ENCODE measurements around the gene ENDOU.

ENDOU gene, protein sequence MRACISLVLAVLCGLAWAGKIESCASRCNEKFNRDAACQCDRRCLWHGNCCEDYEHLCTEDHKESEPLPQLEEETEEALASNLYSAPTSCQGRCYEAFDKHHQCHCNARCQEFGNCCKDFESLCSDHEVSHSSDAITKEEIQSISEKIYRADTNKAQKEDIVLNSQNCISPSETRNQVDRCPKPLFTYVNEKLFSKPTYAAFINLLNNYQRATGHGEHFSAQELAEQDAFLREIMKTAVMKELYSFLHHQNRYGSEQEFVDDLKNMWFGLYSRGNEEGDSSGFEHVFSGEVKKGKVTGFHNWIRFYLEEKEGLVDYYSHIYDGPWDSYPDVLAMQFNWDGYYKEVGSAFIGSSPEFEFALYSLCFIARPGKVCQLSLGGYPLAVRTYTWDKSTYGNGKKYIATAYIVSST

DNA sequence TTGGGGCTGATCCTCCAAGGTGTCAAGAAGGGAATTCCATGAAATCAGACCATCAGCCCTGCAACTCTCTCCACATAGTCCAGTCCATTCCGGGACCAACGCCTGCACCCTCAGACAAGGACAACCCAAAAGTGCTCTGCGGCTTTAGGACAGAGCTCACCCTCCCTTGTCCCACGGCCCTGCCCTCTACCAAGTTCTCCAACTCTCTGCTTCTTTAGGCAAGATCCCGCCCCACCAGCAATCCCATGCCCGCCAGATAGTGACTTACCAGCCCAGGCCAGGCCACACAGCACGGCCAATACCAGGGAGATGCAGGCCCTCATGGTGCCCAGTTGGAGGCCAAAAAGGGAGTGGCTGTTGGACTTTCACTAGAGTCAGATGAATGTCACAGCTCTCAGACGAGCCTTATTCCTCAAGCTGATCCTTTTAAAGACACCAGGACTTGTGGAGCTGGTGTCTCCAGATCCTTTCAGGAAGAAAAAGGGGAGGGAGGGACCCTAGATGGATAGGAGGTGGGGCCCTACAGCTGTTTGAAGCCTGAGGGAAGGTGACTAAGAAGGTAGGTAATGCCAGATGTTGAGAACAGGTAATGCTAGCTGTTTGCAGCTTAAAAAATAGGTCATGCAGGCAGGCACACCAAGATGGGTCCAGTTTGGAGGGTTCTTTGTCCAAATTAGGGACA lies at the start of gene ENDOU:
Gene ENDOU (minus strand): TSS at position 400 of the 682 bp plus-strand sequence. CDS start 77 bp downstream, at position 323.
- DNase-seq (ENCODE audit: low read depth in 2 of 2), result no peak

DNA sequence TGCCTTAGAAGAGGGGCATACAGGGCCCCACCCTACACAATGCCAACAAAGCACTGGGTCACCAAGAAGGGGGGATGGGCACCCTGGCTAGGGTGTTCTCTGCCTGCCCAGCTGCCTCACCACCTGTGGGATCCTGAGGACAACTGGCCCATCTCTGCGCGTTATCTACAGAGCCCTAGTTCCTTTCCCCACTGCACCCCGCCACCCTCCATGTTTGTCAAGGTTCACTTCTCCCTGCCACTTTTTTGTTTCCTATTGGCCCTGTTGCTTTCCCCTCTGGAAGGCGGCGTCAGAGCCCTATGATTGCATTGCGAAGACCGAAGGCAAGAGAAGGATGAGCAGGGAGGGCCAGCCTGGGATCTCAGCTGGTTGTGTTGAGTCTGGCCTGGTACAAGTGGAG lies 49.4 kb upstream of the ENDOU start:
- DNase-seq (ENCODE audit: low read depth in 2 of 2), result no peak

- no peak for DNase-seq (ENCODE audit: low read depth in 2 of 2)
Measured at GRCh38 chr12:47773858-47774580, 48.7 kb upstream of the ENDOU start.

- peak; percentile 46 to 51 for DNase-seq (ENCODE audit: low read depth in 2 of 2)
Measured at GRCh38 chr12:47773062-47773857, 48.0 kb upstream of the ENDOU start, which contains the start of gene SLC48A1. TSS of gene SLC48A1 (plus strand) at chr12:47773238. CDS start at chr12:47773305, 67 bp downstream.

DNA sequence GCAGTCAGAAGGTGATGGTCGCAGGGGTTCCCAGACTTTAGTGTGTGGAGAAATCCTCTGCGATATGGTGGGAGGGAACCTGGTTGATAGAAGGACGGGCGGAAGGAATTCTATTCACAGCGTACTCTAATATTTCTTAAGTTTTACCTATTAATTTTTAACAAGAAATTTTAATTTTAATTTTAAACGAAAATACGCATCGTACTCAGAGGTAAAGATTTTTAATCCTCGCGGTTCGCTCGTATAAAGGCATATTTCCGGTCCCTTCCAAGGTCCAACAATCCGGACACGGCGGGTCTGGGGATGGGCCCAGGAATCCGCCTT lies 47.4 kb upstream of the ENDOU start:
- no peak for DNase-seq (ENCODE audit: low read depth in 2 of 2)

DNA sequence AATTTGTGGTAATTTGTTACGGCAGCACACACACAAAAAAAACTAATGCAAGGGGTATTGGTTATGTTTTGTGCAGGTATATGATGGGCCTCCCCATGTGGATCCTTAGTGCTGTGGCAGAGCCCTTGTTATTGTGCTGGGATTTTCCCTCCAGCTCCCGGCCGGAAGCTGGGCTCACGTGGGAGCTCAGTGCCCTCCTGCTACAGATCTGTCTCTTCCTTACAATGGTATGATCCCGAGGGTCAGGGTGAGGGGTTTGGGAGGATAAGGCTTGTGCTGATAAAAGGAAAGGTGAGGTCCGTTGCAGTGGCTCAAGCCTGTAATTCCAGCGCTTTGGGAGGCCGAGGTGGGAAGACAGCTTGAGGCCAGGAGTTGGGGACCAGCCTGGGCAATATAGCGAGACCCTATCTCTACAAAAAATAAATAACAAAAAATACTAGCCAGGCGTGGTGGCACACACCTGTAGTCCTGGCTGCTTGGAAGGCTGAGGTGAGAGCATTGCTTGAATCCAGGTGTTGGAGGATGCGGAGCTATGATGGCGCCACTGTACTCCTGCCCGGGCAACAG lies 46.9 kb upstream of the ENDOU start:
- no peak for DNase-seq (ENCODE audit: low read depth in 2 of 2)

DNA sequence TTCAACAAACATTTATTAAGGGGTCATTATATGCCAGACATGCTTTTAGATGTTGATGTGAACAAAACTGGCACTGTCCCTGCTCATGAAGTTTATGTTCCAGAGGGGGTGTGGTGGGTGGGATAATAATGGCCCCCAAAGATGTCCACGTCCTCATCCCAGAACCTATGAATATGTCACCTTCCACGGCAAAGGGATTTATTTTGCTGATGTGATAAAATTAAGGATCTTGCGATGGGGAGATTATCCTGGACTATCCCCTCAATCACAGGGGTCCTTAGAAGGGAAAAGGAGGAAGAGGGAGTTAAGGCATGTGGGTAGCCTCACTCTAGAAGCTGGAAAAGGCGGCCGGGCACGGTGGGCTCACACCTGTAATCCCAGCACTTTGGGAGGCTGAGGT lies 46.0 kb upstream of the ENDOU start:
- DNase-seq (ENCODE audit: low read depth in 2 of 2), result no peak

DNA sequence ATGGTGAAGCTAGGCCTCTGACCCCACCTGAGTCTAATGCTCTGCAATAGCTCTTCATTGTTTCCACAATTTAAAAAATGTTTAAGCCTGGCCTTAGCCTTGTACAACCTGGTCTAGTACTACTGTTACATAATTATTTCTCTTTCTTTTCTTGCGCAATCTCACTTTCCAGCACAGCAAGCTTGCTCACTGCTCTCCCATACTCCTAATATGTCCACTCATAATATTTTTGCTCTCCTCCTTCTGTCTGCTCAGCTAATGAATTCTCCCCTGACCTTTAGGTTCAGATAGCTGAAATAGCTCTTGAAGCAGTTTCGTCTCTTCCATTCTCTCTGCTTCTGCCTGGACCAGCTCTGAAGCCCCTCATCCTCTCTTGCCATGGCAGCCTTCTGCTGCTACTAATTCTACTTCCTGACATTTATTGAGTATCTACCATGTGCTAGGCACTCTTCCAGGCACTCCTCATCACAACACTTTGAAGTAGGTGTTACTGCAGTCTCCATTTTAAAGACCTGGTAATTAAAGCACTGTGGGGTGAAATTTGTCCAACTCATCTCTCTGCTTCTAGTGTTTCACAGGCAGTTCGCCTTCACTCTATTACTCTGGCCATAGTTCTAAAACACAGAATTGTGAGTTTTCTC lies 44.9 kb upstream of the ENDOU start:
- DNase-seq (ENCODE audit: low read depth in 2 of 2), result no peak

- no peak for DNase-seq (ENCODE audit: low read depth in 2 of 2)
Measured at GRCh38 chr12:47769234-47770085, 44.2 kb upstream of the ENDOU start.

GRCh38 chr12:47768323-47768811 lies 43.1 kb upstream of the ENDOU start:
- DNase-seq (ENCODE audit: low read depth in 2 of 2), result no peak

GRCh38 chr12:47767216-47767724 lies 42.0 kb upstream of the ENDOU start:
- DNase-seq (ENCODE audit: low read depth in 2 of 2), result peak; percentile 46 to 51

DNA sequence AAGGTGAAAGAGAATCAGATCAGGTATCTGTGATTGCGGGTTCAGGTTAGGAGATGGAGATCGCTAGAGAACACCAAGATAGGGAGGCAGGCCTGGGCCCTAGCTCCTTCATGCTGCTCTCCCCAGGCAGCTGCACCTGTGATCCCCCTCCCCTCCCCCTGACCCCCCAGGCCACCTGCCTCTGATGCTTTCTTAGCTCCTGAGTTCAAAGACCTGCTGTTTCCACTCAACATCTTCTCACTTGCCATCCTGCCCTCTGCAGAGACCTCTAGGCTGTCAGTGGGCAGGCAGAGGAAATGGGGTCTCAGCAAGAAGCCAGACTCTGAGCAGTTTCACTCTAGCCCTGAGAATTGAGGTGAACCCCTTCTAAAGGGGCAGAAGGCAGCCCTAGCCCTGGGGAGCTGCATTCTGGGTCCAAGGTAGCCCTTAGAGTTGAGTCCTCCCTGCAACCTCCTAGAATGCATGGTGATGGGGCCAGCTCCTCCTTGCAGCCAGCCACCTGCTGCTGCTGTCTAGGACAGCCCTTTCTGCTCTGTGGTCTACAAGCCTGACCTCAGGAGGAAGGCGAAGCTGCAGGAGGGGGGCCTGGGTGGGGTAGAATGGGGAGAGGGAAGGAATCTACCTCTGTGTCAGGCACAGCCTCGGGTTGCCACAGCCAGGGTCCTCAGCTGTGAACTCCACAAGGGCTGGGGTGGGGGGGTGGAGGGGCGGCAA lies 41.4 kb upstream of the ENDOU start:
- no peak for DNase-seq (ENCODE audit: low read depth in 2 of 2)

GRCh38 chr12:47763481-47764346 lies 38.4 kb upstream of the ENDOU start:
- no peak for DNase-seq (ENCODE audit: low read depth in 2 of 2)

- DNase-seq (ENCODE audit: low read depth in 2 of 2), result no peak
Measured at GRCh38 chr12:47762850-47763465, 37.7 kb upstream of the ENDOU start.

GRCh38 chr12:47758834-47759690 lies 33.8 kb upstream of the ENDOU start, which contains the start of gene RAPGEF3:
TSS of gene RAPGEF3 (minus strand) at chr12:47758880. CDS start at chr12:47758556, 324 bp downstream.
- DNase-seq (ENCODE audit: low read depth in 2 of 2), result peak in 1 of 2 donors; percentile 49

- DNase-seq (ENCODE audit: low read depth in 2 of 2), result no peak
Measured at GRCh38 chr12:47758584-47758833, 33.2 kb upstream of the ENDOU start.
